ENCODE results near the gene PLCB1.
"Not testable (repeated sequence)": the region's sequence is repeated elsewhere in the genome, so short reads cannot be mapped to it uniquely, and the experiment has no call there.

PLCB1 gene

DNA sequence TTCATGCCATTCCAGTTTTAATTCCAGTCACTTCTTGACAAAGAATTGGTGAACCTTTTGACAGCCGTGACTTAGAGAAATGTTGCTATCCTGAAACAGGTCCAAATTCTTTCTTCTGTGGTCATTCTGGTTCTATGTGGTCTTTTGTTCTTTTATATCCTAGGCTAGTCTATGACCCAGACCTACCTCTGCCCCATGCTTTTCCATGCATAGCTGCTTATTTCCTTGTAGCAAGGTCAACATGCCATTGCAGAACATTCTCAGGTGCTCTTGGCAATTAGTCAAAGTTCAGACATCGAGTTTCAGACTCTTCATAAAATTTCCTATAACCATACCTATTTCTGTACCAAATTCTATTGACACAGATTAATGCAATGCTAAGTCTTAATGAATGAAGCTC lies 202.6 kb downstream of the PLCB1 start:
- DNase-seq (ENCODE audit: low spot score) = no peak

DNA sequence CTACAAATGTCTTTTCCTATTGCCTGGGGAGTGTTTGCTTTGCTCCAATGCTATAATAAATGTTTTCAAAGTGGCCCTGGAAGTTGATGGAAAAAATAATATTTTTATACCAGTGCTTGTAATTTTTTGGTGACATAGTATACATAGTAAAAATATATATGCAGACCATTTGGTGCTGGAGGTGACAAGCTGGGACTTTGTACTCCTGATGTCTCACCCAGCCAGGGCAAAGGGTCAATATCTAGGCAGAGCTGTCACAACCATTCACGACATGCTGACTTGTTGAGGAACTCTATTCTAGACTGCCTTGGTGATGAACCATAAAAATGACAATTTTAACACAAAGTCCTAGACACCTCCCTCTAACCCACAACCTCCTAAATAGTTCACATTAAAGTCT lies 203.0 kb downstream of the PLCB1 start:
- no peak for DNase-seq (ENCODE audit: low spot score)

DNA sequence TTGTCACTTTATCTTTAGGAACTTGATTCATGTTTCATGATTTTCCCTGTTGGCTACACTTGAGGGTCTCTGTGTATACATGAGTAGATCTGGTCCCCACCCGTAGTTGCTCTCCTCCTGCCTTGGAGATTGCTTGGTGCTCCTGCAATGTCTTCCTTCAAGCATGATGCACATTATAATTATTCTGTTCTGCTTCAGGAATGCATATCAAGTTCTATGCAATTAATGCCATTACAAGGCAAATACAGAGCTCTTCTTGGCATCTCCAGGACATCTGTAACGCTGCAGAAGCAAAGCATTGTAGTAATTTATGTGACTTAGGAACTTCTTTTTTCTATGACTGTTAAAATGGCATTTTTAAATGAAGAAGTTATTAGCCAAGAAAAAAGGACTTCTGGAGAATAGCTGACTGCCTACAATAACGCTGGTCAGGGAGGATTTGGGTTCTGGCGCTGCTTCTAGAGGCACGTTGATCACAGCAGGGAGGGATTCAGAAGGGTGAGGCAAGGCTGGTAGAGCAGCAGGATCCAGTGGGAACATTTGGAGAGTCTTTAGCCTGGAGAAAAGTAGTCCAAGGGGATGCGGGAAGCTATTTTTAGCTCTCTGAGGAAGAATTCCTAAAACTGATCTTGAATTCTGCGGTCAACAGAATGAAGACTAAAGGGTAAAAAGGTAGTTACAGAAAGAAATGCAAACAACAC lies 203.6 kb downstream of the PLCB1 start:
- no peak for DNase-seq (ENCODE audit: low spot score)

DNA sequence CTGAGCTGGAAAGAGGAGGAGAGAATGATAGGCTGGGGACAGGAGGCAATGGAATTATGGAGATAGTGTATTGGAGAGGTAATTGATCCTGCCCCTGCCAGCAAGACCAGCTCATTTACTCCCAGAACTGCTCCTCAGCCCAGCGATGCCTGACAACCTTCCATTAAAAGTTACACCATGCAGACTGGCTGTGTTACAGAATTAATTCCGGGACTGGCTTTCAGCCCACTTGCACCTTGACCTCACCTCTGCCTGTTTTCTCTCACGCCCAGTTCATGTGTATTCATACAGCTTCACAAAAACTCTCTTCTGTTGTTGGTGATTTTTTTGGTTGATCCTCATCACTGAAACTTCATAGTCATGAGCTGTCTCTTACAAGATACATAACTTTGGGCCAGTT lies 207.3 kb downstream of the PLCB1 start:
- no peak for DNase-seq (ENCODE audit: low spot score)

DNA sequence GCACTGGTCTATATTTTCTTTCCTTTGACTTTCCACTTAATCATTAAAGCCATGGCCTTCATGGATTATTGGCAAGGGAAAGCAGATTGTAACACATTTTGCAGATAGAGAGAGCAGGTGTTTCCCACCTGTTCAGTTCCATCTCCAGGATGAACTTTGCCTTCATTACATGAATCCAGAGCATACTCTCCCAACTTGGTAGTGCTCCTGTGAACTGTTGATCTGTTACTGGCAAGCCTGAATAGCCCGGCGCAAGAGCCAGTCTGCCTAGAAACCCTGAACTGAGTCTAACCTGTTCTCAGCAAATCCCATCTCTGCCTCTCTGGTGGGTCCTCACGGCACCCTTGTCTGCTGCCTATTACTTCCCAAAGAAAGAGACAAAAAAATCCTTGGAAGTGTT lies 210.3 kb downstream of the PLCB1 start:
- DNase-seq (ENCODE audit: low spot score) = no peak

DNA sequence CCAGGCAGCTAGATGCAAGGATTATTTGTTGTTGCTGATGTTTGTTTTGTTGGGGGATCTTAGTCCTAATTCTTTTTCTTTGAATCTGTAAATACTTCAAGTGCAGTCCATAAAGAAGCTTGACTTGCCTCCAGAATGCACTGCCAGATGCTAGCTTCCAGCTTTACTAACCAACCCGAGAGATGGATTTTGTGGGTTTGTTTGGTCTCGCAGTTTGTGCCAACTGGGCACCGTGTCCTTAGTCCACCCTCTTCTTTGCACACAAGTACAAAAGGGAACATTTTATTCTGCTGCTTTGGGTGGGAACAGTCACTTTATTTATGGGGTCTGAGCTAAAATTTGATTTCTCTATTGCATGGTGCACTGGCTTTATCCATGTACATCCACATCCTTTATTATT lies 212.0 kb downstream of the PLCB1 start:
- no peak for DNase-seq (ENCODE audit: low spot score)

DNA sequence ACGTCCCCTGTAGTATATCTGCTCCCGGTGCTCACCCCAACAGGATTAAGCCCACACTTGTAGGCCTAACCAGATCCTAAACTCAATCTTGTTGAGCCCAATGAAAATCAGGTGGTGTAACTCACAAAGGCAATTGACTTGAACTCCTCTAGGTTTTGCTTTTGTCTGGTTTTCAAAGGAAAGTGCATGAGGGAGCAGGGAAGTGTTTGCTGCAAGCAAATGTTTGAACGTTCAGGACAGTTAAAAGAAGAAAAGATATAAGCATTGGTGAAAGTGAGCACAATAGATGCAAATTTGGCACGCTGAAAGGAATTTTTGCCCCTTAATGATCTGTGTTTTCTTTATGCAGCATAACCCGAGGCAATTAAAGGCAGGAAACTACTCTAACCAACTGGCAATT lies 212.6 kb downstream of the PLCB1 start:
- DNase-seq (ENCODE audit: low spot score) = no peak

DNA sequence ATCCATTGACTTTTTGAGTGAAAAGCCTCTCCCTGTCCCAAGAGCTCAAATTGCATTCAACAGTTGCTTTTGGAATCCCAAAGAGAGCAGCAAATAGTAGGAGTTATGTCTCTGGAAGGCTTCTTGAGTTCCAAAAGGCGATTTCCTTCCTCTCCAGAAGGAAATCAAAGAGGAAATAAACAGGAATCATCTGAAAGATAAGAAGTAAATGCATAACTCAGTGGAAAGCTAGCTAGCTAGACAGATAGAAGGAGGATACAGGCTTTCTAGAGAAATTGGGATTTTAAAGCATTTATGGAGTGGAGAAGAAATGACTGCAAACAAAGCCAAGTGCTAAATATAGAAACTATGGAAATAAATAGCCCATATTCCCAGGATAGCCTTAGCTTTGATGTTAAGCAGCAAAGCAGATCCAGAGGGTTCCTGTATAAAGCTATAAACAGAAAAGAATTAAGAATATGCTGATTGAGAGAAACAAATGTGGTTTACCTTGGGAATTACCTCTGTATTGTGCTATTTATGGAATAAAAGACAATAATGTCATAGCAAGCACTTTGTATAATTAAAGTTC lies 214.7 kb downstream of the PLCB1 start:
- DNase-seq (ENCODE audit: low spot score) = no peak

DNA sequence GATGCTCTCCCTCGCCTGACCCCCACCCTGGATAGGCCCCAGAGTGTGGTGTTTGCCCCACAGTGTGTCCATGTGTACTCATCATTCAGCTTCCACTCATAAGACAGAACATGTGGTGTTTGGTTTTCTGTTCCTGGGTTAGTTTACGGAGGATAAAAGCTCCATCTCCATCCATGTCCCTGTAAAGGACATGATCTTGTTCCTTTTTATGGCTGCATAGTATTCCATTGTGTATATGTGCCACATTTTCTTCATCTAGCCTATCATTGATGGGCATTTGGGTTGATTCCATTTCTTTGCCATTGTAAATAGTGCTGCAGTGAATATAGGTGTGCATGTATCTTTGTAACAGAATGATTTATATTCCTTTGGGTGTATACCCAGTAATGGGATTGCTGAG lies 218.2 kb downstream of the PLCB1 start:
- not testable (repeated sequence) for DNase-seq (ENCODE audit: low spot score)

DNA sequence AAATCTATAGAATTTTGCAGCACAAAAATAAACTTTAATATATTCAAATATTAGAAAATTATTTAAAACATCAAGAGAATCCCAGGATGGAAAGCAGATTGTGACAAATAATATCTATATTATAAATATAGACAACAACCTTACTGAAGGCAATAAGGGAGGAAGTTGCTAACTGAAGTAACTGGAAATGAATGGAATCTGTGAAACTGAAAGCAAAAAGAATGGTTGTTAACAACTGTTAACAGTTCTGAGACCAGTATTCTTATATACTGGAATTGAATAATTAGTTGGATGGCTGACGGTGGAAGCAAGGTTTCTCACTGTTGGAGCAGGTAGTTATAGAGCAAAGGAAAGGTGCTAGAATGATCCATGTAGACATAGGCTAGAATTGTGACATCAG lies 220.4 kb downstream of the PLCB1 start:
- no peak for DNase-seq (ENCODE audit: low spot score)

DNA sequence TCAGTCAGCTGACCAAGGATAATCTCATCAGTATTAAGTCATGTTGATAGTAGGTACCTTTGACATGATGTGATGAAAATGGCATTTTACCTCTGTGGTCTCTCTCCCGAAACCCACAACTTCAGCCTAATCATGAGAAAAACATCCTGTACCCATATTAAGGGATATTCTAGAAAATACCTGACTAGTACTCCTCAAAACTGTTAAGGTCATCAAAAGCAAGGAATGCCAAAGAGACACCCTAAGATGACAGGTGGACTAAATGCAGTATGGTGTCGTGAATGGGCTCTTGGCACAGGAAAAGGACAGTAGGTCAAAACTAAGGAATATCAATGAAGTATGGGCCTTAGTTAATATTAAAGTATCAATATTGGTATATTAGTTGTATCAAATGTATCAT lies 221.4 kb downstream of the PLCB1 start:
- no peak for DNase-seq (ENCODE audit: low spot score)

DNA sequence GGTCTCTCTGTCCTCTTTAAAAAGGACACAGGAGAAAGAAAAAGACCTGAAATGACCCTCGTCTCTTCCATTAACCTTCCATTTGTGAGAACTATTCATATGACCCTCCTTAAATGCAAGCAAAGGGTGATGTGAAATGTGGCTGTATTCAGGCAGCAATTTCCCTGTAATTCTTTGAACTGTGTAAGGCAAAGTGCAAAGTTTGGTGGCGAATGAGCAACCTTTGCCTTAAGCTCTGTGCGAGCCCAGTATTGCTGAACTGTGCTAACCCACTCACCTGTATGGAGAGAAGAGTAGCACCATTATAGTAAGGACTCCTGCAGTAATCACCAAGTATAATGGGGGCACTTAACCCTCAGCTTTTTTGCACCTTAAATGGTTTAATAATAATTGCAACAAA lies 223.4 kb downstream of the PLCB1 start:
- DNase-seq (ENCODE audit: low spot score) = no peak

DNA sequence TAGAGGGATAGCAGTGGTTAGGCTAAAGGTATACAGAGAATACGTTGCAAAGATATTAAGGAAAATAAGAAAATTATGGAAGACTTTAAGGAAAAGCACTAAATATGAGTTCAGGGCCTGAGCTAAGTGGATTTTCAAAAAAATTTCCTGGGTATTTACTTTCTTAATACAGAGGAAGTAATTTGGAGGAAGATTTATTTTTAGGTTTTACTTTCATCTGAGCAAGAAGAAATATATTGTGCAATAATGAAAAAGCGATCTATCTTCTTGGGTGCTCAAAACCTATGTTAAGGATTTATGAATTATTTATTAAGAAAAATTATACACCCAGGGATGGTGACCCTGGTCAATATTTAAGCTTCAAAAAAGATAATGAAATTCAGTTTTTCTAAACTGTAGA lies 224.7 kb downstream of the PLCB1 start:
- DNase-seq (ENCODE audit: low spot score) = no peak

DNA sequence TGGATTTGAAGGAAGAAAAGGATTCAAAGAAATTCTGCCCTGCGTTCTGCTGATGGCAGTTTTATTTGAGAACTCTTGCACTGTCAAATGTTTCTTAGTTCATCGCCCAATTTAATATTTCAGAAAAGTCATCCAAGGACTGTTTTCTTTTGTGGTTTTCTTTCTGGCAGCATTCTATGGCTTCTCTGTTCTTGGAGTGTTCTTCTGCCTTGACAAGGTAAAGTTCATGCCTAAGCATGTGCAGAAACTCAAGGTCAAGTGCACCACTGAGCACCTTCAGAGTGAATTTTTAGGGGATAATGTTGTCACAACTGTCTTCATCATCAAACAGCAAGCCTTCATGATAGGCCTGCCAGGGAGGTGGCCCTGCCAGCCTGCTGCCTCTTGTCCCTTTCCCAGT lies 225.6 kb downstream of the PLCB1 start:
- DNase-seq (ENCODE audit: low spot score) = no peak

DNA sequence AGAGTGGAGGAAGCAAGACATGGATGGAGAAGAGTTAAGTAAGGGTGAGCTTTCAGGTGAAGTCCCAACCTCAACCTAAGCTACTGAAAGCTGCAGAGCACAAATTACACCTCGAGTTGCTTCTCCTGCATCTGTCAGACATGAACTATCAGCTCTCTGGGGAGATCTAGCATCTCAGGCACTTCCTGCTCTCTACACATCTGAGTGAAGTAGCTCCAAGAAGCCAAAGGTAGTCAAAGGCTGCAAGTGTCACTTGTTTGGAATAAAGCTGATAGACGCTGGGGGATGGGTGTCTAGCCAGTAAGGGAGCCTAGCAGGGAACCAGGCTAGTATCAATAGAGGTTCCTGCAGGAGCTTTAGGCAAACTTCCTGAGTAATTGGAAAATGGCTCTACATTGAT lies 228.0 kb downstream of the PLCB1 start:
- DNase-seq (ENCODE audit: low spot score) = no peak

DNA sequence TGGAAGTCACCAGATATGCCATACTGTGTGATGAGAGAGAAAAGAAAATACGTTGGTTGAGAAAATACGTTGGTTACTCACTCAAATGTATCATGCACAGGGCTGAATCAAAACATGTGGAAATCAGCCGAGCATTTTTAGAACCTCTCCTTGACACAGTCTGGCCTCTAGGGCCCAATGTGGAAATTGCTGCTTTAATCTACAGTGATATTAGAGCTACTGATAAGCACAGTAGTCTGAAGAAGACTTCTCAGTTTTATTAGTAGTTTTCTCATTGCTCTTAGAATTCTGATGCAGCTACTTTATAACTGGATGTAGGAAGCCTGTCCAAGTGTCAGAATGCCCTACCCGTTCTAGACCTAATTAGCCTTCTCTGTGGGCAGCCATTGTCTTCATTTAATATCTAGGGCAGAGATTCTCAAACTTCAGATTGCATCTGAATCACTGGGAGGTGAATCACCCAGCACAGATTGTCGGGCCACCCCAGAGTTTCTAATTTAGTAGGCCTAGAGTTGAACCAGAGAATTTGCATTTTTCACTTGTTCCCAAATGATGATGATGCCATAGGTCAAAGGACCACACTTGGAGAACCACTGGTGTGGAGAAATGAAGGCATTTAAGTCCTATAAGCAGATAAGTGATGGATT lies 229.1 kb downstream of the PLCB1 start:
- peak; percentile 61 for DNase-seq (ENCODE audit: low spot score)

DNA sequence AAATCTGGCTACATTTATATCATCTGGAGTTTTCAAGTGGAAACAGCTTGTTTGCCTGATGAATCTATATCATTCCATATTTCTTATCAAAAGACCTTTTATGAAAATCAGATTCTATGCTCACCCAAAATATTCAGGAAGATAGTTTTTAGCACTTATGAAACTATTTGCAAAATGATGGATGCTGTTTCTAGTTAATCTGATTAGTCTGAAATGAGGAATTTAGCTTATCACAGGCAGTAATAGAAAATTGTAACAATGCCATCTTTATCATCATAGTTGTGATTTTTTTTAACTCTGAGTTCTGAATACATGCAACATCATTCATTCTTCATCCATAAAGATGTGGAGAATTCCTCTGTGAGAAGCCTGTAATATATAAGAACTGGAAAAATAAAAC lies 229.7 kb downstream of the PLCB1 start:
- no peak for DNase-seq (ENCODE audit: low spot score)

DNA sequence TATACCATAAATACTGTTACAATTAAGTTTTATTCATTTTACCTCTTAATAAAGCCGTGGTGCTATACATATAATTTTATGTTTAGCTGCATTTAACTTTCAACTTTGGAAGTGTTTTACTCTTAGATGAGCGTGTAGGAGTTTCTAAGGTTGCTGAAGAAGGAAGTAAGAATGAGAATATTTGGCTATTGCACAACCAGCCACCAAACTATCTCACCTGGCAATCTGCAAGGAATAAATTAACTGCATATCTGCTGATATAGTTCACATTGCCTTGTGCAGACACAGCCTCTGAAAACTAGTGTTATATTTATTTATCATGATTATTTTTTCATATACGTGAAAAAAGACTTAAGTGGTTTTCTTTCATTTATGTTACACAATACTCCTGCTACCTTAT lies 230.4 kb downstream of the PLCB1 start:
- no peak for DNase-seq (ENCODE audit: low spot score)

DNA sequence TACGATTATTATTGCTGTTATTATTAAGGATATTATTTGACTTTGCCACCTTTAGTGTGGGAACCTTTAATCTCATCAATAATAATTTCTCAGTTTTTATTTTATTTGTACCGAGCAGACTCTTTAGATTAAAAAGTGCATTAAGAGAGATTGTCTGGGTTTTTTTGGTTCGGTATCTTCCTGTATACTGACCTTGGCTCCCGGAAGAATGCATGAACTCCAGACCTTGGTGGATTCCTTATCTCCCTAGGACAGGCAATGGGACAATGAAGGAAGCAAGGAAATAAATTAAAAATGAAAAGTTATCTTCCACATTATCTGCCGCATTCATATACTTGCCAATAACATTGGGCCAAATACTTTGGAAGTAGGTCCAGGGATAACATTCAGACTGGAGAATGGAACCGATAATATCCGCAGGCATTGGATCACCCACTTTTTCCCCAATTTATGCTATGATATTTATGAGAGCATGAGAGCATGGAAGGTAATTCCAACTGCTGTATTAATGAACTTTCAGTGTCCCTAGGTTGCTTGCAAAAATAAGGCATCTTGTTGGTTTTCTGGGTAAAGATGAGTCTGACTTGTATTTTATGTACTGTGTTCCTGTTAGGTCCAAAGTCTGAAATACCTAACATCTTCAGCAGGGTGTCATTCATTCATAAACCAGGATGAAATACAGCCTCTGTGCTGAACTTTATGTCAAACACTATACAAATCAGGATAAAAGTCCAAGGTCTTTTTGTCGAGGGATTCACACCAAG lies 232.1 kb downstream of the PLCB1 start:
- no peak for DNase-seq (ENCODE audit: low spot score)

DNA sequence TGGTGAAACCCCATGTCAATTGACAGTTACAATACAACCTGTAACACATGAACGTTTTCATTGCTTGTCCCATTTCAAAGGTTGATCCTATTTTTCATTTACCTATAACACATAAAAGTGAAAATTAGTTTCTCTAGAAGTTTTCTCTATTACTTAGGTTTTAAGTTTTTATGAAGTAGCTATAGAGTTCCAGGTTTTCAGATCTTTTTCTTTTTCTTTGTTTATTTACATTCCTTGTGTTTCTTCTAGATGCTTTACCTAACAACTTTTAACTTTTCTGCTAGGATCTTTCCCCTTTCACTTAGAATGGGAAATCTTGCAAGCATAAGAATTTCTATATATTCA lies 232.6 kb downstream of the PLCB1 start:
- DNase-seq (ENCODE audit: low spot score) = no peak

DNA sequence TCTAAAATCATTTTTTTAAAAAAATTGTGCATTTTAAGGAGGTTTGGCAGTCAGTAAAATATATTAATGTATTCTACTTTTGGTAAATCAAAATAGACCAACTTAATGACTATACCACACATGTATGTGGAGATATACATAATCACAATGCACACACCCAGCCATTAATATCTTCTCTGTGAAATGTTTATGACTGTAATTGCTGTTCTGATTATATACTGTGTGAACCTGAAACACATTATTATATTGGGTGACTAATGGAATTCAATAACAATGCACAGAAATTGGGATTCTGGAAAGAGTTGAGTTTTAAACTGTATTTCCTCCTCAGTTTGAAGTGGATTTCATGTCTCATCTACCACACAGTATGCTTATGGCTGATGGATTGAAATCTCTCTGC lies 233.6 kb downstream of the PLCB1 start:
- no peak for DNase-seq (ENCODE audit: low spot score)

DNA sequence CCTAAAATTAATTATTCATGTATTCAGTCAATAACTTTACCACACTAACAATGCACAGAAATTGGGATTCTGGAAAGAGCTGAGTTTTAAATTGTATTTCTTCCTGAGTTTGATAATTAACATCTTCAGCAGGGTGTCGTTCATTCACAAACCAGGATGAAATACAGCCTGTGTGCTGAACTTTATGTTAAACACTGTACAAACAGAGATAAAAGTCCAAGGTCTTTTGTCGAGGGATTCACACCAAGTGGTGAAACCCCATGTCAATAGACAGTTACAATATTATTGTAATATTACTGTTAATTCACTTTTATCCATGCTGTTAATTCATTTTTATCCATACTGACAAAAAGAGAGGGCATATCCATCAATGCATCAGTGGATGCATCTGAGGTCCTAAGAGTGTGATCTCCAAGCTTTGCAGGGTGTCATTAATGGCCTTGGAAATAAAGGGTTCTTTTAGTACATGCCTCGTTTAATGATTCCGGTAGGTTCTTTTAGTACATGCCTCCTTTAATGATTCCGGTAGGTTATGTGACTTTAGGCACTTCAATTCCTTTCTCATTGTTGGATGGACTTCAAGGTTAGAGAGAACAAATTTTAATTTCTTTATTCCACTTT lies 234.3 kb downstream of the PLCB1 start:
- DNase-seq (ENCODE audit: low spot score) = no peak

DNA sequence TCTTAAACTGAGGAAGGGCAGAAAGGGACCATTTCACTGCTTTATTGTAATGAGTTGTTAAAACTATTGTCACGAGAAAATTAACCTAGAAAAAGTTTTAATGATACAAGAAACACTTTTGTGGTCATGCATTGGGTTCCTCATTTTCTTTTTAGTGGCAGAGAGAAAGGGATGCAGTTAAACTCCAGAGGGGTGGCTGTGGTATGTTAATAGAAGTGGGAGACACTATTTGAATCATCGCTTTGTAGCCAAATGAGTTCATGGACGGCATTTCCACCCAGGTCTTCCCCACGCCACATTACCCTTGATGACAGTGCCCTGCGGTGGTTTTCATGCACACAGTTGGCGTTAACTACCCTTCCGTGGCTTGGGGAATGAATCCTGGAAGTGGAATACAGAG lies 235.6 kb downstream of the PLCB1 start:
- DNase-seq (ENCODE audit: low spot score) = no peak

Measured in AG08395 (cell line).